ENCODE results near the gene TRIM34. TPM values are rescaled to one million over a fixed set of nuclear protein-coding genes. Genes with fewer than 3 reads are reported as not detected.

TRIM34 gene
- total and polyA plus RNA-seq, 10 of the 15 experiments (the other 5 are each of a cell fraction or from before 2014, with no cell fraction given), result 16.7 to 51.4 (median 21.5) TPM

DNA sequence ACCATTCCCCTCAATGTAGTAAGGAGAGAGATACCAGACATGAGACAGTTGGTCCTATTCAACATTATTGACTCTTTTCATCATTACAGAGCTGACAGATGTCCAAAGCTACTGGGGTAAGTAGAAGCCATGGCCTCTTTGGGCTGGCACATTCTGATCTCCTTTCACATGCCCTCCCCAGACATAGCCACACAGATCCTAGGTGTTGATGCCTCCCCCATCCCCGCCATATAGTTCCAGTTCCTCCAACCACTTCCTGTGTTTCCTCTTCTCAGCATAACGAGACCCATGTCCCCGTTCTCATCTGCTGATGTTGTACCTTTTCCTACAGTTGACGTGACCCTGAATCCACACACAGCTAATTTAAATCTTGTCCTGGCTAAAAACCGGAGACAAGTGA lies 14.4 kb upstream of the TRIM34 start:
- TF ChIP-seq SREBF2 (IDR thresholded peaks at IDR 0.05; ENCODE audit: low read length) (no peak), FOXM1 (IDR thresholded peaks at IDR 0.05; ENCODE audit: low read depth, low read length) (no peak), IKZF1 (conservative IDR thresholded peaks at IDR 0.05) (no peak), MYC (IDR thresholded peaks at IDR 0.05; ENCODE audit: insufficient read depth, insufficient read length, insufficient replicate concordance, low read length, severe bottlenecking) (no peak), SMC3 (IDR thresholded peaks at IDR 0.05; ENCODE audit: borderline replicate concordance, low read length) (no peak), NR2C1 (IDR thresholded peaks at IDR 0.05) (no peak), HDAC2 (IDR thresholded peaks at IDR 0.05) (no peak), HDGF (IDR thresholded peaks at IDR 0.05) (no peak), GATAD2B (conservative IDR thresholded peaks at IDR 0.05; ENCODE audit: low read depth) (no peak), FOS (IDR thresholded peaks at IDR 0.05; ENCODE audit: borderline replicate concordance, extremely low read depth, insufficient read length) (no peak), ATF7 (IDR thresholded peaks at IDR 0.05; ENCODE audit: low read depth) (no peak), BCL11A (IDR thresholded peaks at IDR 0.05; ENCODE audit: low read depth, low read length) (no peak)
- TF ChIP-seq, protein P1, sequence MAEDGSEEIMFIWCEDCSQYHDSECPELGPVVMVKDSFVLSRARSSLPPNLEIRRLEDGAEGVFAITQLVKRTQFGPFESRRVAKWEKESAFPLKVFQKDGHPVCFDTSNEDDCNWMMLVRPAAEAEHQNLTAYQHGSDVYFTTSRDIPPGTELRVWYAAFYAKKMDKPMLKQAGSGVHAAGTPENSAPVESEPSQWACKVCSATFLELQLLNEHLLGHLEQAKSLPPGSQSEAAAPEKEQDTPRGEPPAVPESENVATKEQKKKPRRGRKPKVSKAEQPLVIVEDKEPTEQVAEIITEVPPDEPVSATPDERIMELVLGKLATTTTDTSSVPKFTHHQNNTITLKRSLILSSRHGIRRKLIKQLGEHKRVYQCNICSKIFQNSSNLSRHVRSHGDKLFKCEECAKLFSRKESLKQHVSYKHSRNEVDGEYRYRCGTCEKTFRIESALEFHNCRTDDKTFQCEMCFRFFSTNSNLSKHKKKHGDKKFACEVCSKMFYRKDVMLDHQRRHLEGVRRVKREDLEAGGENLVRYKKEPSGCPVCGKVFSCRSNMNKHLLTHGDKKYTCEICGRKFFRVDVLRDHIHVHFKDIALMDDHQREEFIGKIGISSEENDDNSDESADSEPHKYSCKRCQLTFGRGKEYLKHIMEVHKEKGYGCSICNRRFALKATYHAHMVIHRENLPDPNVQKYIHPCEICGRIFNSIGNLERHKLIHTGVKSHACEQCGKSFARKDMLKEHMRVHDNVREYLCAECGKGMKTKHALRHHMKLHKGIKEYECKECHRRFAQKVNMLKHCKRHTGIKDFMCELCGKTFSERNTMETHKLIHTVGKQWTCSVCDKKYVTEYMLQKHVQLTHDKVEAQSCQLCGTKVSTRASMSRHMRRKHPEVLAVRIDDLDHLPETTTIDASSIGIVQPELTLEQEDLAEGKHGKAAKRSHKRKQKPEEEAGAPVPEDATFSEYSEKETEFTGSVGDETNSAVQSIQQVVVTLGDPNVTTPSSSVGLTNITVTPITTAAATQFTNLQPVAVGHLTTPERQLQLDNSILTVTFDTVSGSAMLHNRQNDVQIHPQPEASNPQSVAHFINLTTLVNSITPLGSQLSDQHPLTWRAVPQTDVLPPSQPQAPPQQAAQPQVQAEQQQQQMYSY (CRISPR knock-in tag; IDR thresholded peaks at IDR 0.05), result no peak
- TF ChIP-seq, protein P2, sequence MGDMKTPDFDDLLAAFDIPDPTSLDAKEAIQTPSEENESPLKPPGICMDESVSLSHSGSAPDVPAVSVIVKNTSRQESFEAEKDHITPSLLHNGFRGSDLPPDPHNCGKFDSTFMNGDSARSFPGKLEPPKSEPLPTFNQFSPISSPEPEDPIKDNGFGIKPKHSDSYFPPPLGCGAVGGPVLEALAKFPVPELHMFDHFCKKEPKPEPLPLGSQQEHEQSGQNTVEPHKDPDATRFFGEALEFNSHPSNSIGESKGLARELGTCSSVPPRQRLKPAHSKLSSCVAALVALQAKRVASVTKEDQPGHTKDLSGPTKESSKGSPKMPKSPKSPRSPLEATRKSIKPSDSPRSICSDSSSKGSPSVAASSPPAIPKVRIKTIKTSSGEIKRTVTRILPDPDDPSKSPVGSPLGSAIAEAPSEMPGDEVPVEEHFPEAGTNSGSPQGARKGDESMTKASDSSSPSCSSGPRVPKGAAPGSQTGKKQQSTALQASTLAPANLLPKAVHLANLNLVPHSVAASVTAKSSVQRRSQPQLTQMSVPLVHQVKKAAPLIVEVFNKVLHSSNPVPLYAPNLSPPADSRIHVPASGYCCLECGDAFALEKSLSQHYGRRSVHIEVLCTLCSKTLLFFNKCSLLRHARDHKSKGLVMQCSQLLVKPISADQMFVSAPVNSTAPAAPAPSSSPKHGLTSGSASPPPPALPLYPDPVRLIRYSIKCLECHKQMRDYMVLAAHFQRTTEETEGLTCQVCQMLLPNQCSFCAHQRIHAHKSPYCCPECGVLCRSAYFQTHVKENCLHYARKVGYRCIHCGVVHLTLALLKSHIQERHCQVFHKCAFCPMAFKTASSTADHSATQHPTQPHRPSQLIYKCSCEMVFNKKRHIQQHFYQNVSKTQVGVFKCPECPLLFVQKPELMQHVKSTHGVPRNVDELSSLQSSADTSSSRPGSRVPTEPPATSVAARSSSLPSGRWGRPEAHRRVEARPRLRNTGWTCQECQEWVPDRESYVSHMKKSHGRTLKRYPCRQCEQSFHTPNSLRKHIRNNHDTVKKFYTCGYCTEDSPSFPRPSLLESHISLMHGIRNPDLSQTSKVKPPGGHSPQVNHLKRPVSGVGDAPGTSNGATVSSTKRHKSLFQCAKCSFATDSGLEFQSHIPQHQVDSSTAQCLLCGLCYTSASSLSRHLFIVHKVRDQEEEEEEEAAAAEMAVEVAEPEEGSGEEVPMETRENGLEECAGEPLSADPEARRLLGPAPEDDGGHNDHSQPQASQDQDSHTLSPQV (IDR thresholded peaks at IDR 0.05), result no peak
- TF ChIP-seq, protein P3, sequence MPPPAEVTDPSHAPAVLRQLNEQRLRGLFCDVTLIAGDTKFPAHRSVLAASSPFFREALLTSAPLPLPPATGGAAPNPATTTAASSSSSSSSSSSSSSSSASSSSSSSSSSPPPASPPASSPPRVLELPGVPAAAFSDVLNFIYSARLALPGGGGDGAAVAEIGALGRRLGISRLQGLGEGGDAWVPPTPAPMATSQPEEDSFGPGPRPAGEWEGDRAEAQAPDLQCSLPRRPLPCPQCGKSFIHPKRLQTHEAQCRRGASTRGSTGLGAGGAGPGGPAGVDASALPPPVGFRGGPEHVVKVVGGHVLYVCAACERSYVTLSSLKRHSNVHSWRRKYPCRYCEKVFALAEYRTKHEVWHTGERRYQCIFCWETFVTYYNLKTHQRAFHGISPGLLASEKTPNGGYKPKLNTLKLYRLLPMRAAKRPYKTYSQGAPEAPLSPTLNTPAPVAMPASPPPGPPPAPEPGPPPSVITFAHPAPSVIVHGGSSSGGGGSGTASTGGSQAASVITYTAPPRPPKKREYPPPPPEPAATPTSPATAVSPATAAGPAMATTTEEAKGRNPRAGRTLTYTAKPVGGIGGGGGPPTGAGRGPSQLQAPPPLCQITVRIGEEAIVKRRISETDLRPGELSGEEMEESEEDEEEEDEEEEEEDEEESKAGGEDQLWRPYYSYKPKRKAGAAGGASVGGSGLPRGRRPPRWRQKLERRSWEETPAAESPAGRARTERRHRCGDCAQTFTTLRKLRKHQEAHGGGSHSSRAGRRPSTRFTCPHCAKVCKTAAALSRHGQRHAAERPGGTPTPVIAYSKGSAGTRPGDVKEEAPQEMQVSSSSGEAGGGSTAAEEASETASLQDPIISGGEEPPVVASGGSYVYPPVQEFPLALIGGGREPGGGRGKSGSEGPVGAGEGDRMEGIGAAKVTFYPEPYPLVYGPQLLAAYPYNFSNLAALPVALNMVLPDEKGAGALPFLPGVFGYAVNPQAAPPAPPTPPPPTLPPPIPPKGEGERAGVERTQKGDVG (CRISPR knock-in tag; IDR thresholded peaks at IDR 0.05), result no peak
- H3K4me3 ChIP-seq, result no peak overlapping the region
- H3K4me1 ChIP-seq (ENCODE audit: control insufficient read depth, insufficient read depth, low read length), result no peaks in the 10 kb centered on the region; the same call in 1 of the 2 replicates
- no peaks in the 10 kb centered on the region for H3K79me2 ChIP-seq (ENCODE audit: control insufficient read depth, insufficient read depth, low read length)
- CTCF ChIA-PET, result interaction anchor here (1.3 kb wide), 1 partner anchor 74 kb away, joined by 4 read pairs; the partner anchor contains the start of gene TRIM5
- ATAC-seq (peak; percentile 42), DNase-seq (ENCODE audit: low read depth, low spot score) (no peak), FAIRE-seq (no peak)
- no peak overlapping the region for H3K9ac ChIP-seq (ENCODE audit: control insufficient read depth, insufficient read depth, low read length)
- H3K36me3 ChIP-seq (ENCODE audit: control insufficient read depth in 2 of 2, insufficient read depth in 2 of 2, low read length in 1 of 2), result no peaks in the 10 kb centered on the region; a peak in 1 of 4 replicates
- RAD21 ChIA-PET (ENCODE audit: unreplicated experiment), result interaction anchor here (0.6 kb wide), 1 partner anchor 13 kb away, joined by 4 read pairs; no protein-coding TSS in a partner anchor
- POLR2A ChIA-PET, result no interaction called here
- SMC1A ChIA-PET (ENCODE audit: uncharacterized antibody, unreplicated experiment), result interaction anchor here (1.1 to 1.5 kb wide), 3 partner anchors 10 to 156 kb away, joined by 3 read pairs; no protein-coding TSS in a partner anchor
- no peaks in the 10 kb centered on the region for H3K27me3 ChIP-seq (replicated peaks in 1 of 2; ENCODE audit: control insufficient read depth in 2 of 2, insufficient read depth in 2 of 2, low read length in 1 of 2)
- intact Hi-C loops (cut with micrococcal nuclease; ENCODE audit: unreplicated experiment) (no loop called here), in situ Hi-C loops (cut with MboI) (no loop called here)
- 40% methylated on average over 5 of the region's 5 CpGs for WGBS (ENCODE audit: insufficient coverage, insufficient replicate concordance, low lambda C conversion rate, missing lambda C conversion rate)
- no peak overlapping the region for H3K4me2 ChIP-seq (ENCODE audit: control insufficient read depth, insufficient read depth)
- no peak overlapping the region; the same call in none of the 2 replicates for H2AFZ ChIP-seq (ENCODE audit: control insufficient read depth, low read depth, low read length)
- H3K27ac ChIP-seq (ENCODE audit: control insufficient read depth, insufficient read depth), result no peak overlapping the region
- no TSS peak for BruUV-seq (replicated peaks)
- no peaks in the 10 kb centered on the region for H4K20me1 ChIP-seq (ENCODE audit: control insufficient read depth, insufficient read depth)
- no peaks in the 10 kb centered on the region for H3K9me3 ChIP-seq (replicated peaks; ENCODE audit: control insufficient read depth, insufficient read depth, low read length)
